Natural killer cell (primary cell): ENCODE data around the gene C22orf39. TPM values are rescaled to one million over a fixed set of nuclear protein-coding genes. Genes with fewer than 3 reads are reported as not detected.

ENCODE experiments used
- ATAC-seq, 3 donors: fragments of 150-1000 bp in 2 of 3; fragments of 200-7000 bp in 1 of 3; cut with Tn5 transposase; 1 replicate in 1 of 3; 2 replicates in 2 of 3; pipeline ENCODE4 v1.10.0; 2021; ENCODE audit warnings: mild to moderate bottlenecking in 2 of 3, moderate library complexity in 2 of 3
- DNase-seq, 2 donors: peaks; one replicate each; pipeline versions ENCODE4 v3.0.0 to v3.0.0-alpha.2; 2013 to 2021; ENCODE audit warnings: mixed read lengths in 1 of 2
- H3K27ac ChIP-seq: one replicate; pipeline ENCODE4 v1.5.1; 2013; ENCODE audit warnings: mild to moderate bottlenecking, low read length
- H3K27me3 ChIP-seq: one replicate; pipeline ENCODE4 v1.6.1; 2013; ENCODE audit warnings: low read length; ENCODE audit not compliant: control insufficient read depth, insufficient read depth
- H3K36me3 ChIP-seq: one replicate; pipeline ENCODE4 v1.6.1; 2013; ENCODE audit warnings: low read length; ENCODE audit not compliant: control insufficient read depth, insufficient read depth
- H3K4me1 ChIP-seq: one replicate; pipeline ENCODE4 v1.6.1; 2013; ENCODE audit warnings: low read length; ENCODE audit not compliant: control insufficient read depth, insufficient read depth
- H3K4me3 ChIP-seq: one replicate; pipeline ENCODE4 v1.5.1; 2013; ENCODE audit warnings: low read length
- H3K9me3 ChIP-seq: one replicate; pipeline ENCODE4 v1.6.1; 2013; ENCODE audit warnings: low read length; ENCODE audit not compliant: control insufficient read depth, insufficient read depth
- H3K27ac Mint-ChIP-seq, 2 donors: one replicate each; pipeline ENCODE4 v1.8.0; 2022; ENCODE audit warnings: mild to moderate bottlenecking in 2 of 2, mixed read lengths in 2 of 2, moderate library complexity in 1 of 2
- H3K27me3 Mint-ChIP-seq, 2 donors: one replicate each; pipeline ENCODE4 v1.8.0; 2022; ENCODE audit warnings: low read depth in 2 of 2, mixed read lengths in 2 of 2
- H3K36me3 Mint-ChIP-seq: one replicate; pipeline ENCODE4 v1.8.0; 2022; ENCODE audit warnings: mixed read lengths
- H3K4me1 Mint-ChIP-seq, 2 donors: one replicate each; pipeline ENCODE4 v1.8.0; 2022; ENCODE audit warnings: mixed read lengths in 2 of 2
- H3K4me3 Mint-ChIP-seq: one replicate; pipeline ENCODE4 v1.8.0; 2022; ENCODE audit warnings: mild to moderate bottlenecking, moderate library complexity, mixed read lengths
- H3K9me3 Mint-ChIP-seq, 2 donors: one replicate each; pipeline ENCODE4 v1.8.0; 2022; ENCODE audit warnings: mixed read lengths in 2 of 2
- WGBS: methylation state at CpG from one replicate; pipeline ENCODE4 v1.1.7; 2013; ENCODE audit warnings: missing lambda C conversion rate; ENCODE audit not compliant: insufficient coverage; 5-methylcytosine and 5-hydroxymethylcytosine counted together
- intact Hi-C: fragments of 100-400 bp; cut with micrococcal nuclease; formaldehyde crosslinking; loops from one replicate; pipeline ENCODE4 v1.14.2; 2022
- total RNA-seq, 4 donors: library from RNA; stranded (reverse); fragments of 120-200 nt in 1 of 4; gene quantifications; one replicate each; pipeline versions ENCODE4 v1.2.3 to v1.2.4, GENCODE V29; 2013 to 2022
- TF ChIP-seq, protein P1 (sequence below): fragments of 200-600 bp; IDR thresholded peaks from one replicate; pipeline ENCODE4 v1.8.0; 2022; ENCODE audit warnings: antibody characterized with exemption

The C22orf39 gene
- total RNA-seq, 3 donors from 2014 or later (not counting 1 experiment from before 2014, with no cell fraction given), result 45.4 to 53.3 (median 50.2) TPM

DNA sequence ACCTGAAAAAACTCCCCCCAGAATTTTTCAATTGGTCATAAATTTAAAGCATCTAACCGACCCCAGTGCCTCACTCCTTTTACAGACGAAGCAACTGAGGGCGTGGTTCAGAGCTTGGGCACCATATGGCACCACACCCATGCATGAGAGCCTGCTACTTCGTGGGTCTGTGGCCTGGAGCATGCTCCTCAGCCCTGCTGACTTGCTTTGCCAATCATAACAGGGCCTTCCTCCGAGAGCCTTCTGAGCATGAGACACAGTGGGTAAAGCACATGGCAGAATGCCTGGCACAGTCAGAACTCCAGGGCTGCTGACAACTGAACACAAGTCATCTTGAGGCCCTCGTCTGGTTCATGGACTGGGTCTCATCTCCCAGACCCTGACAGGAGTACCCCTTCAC is 49.3 kb downstream of the C22orf39 start:
- TF ChIP-seq, protein P1, sequence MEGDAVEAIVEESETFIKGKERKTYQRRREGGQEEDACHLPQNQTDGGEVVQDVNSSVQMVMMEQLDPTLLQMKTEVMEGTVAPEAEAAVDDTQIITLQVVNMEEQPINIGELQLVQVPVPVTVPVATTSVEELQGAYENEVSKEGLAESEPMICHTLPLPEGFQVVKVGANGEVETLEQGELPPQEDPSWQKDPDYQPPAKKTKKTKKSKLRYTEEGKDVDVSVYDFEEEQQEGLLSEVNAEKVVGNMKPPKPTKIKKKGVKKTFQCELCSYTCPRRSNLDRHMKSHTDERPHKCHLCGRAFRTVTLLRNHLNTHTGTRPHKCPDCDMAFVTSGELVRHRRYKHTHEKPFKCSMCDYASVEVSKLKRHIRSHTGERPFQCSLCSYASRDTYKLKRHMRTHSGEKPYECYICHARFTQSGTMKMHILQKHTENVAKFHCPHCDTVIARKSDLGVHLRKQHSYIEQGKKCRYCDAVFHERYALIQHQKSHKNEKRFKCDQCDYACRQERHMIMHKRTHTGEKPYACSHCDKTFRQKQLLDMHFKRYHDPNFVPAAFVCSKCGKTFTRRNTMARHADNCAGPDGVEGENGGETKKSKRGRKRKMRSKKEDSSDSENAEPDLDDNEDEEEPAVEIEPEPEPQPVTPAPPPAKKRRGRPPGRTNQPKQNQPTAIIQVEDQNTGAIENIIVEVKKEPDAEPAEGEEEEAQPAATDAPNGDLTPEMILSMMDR, result no peak
- H3K27me3 ChIP-seq, result no peaks in the 10 kb centered on the region
- H3K27ac ChIP-seq, result no peak overlapping the region
- no peaks in the 10 kb centered on the region for H3K9me3 ChIP-seq
- H3K4me3 Mint-ChIP-seq, result no peak overlapping the region
- intact Hi-C loops, result no loop called here
- H3K4me1 ChIP-seq, result no peaks in the 10 kb centered on the region
- peaks cover 0 to 25% of the 10 kb centered on the region in 2 donors for H3K4me1 Mint-ChIP-seq
- H3K27me3 Mint-ChIP-seq, result no peaks in the 10 kb centered on the region
- ATAC-seq, result no peak
- no peak for DNase-seq
- H3K27ac Mint-ChIP-seq, result peak overlapping the region; percentile 2 to 26
- WGBS, result 77% methylated on average over 6 of the region's 6 CpGs
- H3K36me3 ChIP-seq, result peaks cover 58% of the 10 kb centered on the region
- no peaks in the 10 kb centered on the region for H3K9me3 Mint-ChIP-seq
- no peaks in the 10 kb centered on the region for H3K36me3 Mint-ChIP-seq
- no peak overlapping the region for H3K4me3 ChIP-seq

DNA sequence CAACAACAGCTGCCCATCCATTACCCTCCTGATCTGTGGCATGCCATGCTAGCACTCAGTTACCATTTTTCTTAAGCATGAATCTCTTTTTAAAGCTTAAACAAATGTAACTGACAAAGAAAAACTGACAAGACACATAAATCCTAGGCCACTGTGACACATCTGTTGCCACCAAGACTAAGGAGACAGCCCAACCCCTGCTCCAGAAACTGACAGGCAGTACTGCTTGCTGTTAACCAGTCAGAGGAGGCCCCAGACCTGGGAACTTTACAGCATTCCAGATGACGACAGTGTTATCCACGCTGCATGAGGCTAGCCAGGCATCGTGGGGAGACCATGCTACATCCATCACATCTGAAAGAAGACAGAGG is 49.8 kb downstream of the C22orf39 start:
- H3K4me1 Mint-ChIP-seq, result peaks cover 0 to 25% of the 10 kb centered on the region in 2 donors
- no peak overlapping the region for H3K4me3 Mint-ChIP-seq
- TF ChIP-seq, protein P1, result no peak
- Histone ChIP-seq H3K4me1 (no peaks in the 10 kb centered on the region), H3K27ac (no peak overlapping the region), H3K9me3 (no peaks in the 10 kb centered on the region), H3K36me3 (peaks cover 62% of the 10 kb centered on the region), H3K4me3 (no peak overlapping the region), H3K27me3 (no peaks in the 10 kb centered on the region)
- peak overlapping the region in 1 of 2 donors; percentile 2 for H3K27ac Mint-ChIP-seq
- DNase-seq (no peak), ATAC-seq (no peak)
- intact Hi-C loops, result no loop called here
- no peaks in the 10 kb centered on the region for H3K36me3 Mint-ChIP-seq
- 99% methylated on average over 3 of the region's 3 CpGs for WGBS
- no peaks in the 10 kb centered on the region for H3K27me3 Mint-ChIP-seq
- no peaks in the 10 kb centered on the region for H3K9me3 Mint-ChIP-seq

DNA sequence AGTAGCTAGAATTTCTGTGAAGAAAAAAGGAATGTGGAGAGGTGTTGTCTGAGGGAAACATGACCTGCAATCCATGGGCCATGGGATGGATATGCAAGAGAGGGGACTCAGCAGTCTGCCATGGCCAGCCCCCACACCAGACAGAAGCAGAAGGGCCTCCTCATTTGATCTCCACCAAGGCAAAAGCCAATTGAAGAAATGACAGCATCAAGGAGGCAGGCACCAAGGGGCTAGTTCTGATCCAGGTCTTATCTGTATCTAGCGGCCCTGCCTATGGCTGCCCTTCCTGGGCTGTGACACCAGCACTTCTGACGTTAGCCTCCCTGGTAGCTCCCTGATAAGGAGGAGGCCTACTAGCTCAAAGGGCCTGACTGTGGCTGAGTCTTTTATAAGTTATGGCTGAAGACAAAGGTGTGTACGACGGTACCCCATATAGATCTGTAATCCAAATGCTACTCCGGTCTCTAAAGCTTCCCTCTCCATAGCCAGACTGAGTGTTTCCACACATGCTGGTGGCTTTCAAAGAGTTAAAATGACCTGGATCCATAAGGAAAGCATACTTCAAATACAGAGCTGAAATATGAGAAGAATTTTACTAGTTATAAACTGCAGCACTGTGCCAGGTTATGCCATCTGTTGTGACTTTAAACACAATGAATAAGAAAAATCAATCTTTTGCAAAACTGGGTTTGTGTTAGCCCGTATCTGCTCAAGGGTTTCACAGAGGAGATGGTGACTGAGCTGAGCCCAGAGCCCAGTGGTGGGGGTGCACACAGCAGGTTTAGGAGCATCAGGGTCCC is 50.4 kb downstream of the C22orf39 start:
- H3K9me3 ChIP-seq, result no peaks in the 10 kb centered on the region
- intact Hi-C loops, result no loop called here
- TF ChIP-seq, protein P1, result no peak
- no peak overlapping the region for H3K27ac Mint-ChIP-seq
- no peaks in the 10 kb centered on the region for H3K27me3 ChIP-seq
- no peaks in the 10 kb centered on the region for H3K9me3 Mint-ChIP-seq
- DNase-seq (no peak), ATAC-seq (no peak)
- no peak overlapping the region for H3K4me3 Mint-ChIP-seq
- no peak overlapping the region for H3K4me3 ChIP-seq
- no peak overlapping the region for H3K27ac ChIP-seq
- 96% methylated on average over 6 of the region's 6 CpGs for WGBS
- H3K27me3 Mint-ChIP-seq, result no peaks in the 10 kb centered on the region
- H3K4me1 Mint-ChIP-seq, result peaks cover 0 to 24% of the 10 kb centered on the region in 2 donors
- H3K4me1 ChIP-seq, result no peaks in the 10 kb centered on the region
- H3K36me3 Mint-ChIP-seq, result no peaks in the 10 kb centered on the region
- peaks cover 68% of the 10 kb centered on the region for H3K36me3 ChIP-seq

DNA sequence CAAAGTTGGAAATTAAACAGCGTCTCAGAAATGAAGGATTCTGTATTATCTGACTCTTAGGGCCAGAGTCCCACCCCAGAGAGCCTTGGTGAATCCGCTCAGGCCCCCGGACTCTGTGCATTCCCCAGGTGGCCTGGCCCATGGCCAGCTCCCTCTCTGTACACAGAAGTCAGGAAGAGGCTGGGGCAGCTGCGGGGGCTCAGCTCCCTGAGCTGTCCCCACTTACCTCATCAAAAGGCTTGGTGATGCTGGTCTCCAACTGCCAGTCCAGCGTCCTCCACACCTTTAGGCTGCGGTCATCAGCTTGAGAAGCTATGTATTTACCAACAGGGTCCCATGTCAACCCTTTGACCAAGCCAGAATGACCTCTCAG is 51.0 kb downstream of the C22orf39 start:
- Histone ChIP-seq H3K9me3 (no peaks in the 10 kb centered on the region), H3K27me3 (no peaks in the 10 kb centered on the region), H3K36me3 (peaks cover 69% of the 10 kb centered on the region), H3K4me3 (no peak overlapping the region), H3K4me1 (no peaks in the 10 kb centered on the region), H3K27ac (no peak overlapping the region)
- intact Hi-C loops, result no loop called here
- Mint-ChIP-seq H3K4me1 (peaks cover 0 to 20% of the 10 kb centered on the region in 2 donors), H3K27me3 (no peaks in the 10 kb centered on the region), H3K9me3 (no peaks in the 10 kb centered on the region), H3K27ac (no peak overlapping the region), H3K36me3 (no peaks in the 10 kb centered on the region), H3K4me3 (no peak overlapping the region)
- ATAC-seq (no peak), DNase-seq (no peak)
- 97% methylated on average over 6 of the region's 6 CpGs for whole genome bisulfite sequencing
- TF ChIP-seq, protein P1, result no peak
